H9 (cell line): Measurements from ENCODE around the gene CLIC1. TPM values are rescaled to one million over a fixed set of nuclear protein-coding genes. Genes with fewer than 3 reads are reported as not detected.

Experiments used
- DNase-seq: peaks from one replicate; pipeline ENCODE4 v3.0.0-alpha.2; 2017
- H2AFZ ChIP-seq: one replicate; pipeline ENCODE4 v1.6.1; 2013; ENCODE audit warnings: mild to moderate bottlenecking, low read length, control low read depth, moderate library complexity
- H2AK5ac ChIP-seq: 2 replicates; pipeline ENCODE4 v1.6.1; 2013; ENCODE audit warnings: low read length, control low read depth, mixed read lengths; ENCODE audit not compliant: insufficient read length
- H2BK120ac ChIP-seq: one replicate; pipeline ENCODE4 v1.6.1; 2013; ENCODE audit warnings: low read depth, mild to moderate bottlenecking, low read length, control low read depth, inconsistent platforms; ENCODE audit not compliant: poor library complexity, severe bottlenecking
- H2BK12ac ChIP-seq: 2 replicates; pipeline ENCODE4 v1.6.1; 2013; ENCODE audit warnings: low read length, control low read depth, mixed read lengths, low read depth; ENCODE audit not compliant: insufficient read length
- H2BK15ac ChIP-seq: 2 replicates; pipeline ENCODE4 v1.6.1; 2013; ENCODE audit warnings: low read depth, low read length, control low read depth
- H2BK20ac ChIP-seq: one replicate; pipeline ENCODE4 v1.6.1; 2013; ENCODE audit warnings: low read depth, mild to moderate bottlenecking, low read length, control low read depth, inconsistent platforms; ENCODE audit not compliant: poor library complexity, severe bottlenecking
- H2BK5ac ChIP-seq: 2 replicates; pipeline ENCODE4 v1.6.1; 2013; ENCODE audit warnings: low read length, control low read depth, mixed read lengths; ENCODE audit not compliant: insufficient read length
- H3K14ac ChIP-seq: 2 replicates; pipeline ENCODE4 v1.6.1; 2013; ENCODE audit warnings: low read length, control low read depth; ENCODE audit not compliant: insufficient read depth
- H3K18ac ChIP-seq: 2 replicates; pipeline ENCODE4 v1.6.1; 2013; ENCODE audit warnings: low read depth, mild to moderate bottlenecking, mixed read lengths, low read length, control low read depth; ENCODE audit not compliant: insufficient read length
- H3K23ac ChIP-seq: 2 replicates; pipeline ENCODE4 v1.6.1; 2013; ENCODE audit warnings: low read length, control low read depth, mixed read lengths, low read depth; ENCODE audit not compliant: insufficient read length
- H3K23me2 ChIP-seq: 2 replicates; pipeline ENCODE4 v1.6.1; 2013; ENCODE audit warnings: low read depth, mild to moderate bottlenecking, mixed read lengths, low read length, control low read depth; ENCODE audit not compliant: insufficient read length, poor library complexity, severe bottlenecking
- H3K27ac ChIP-seq: 2 replicates; pipeline ENCODE4 v1.5.1; 2013; ENCODE audit warnings: low read length, control low read depth, mixed read lengths, low read depth; ENCODE audit not compliant: insufficient read length
- H3K27me3 ChIP-seq: 2 replicates; pipeline ENCODE4 v1.6.1; 2013; ENCODE audit warnings: low read length, control low read depth, inconsistent platforms; ENCODE audit not compliant: insufficient read depth
- H3K4ac ChIP-seq: 2 replicates; pipeline ENCODE4 v1.6.1; 2013; ENCODE audit warnings: low read depth, mild to moderate bottlenecking, control low read depth, inconsistent platforms, low read length, moderate library complexity
- H3K4me1 ChIP-seq: 2 replicates; pipeline ENCODE4 v1.6.1; 2013; ENCODE audit warnings: low read length, control low read depth, inconsistent platforms; ENCODE audit not compliant: insufficient read depth
- H3K4me2 ChIP-seq: 2 replicates; pipeline ENCODE4 v1.6.1; 2013; ENCODE audit warnings: low read length, control low read depth, mixed read lengths; ENCODE audit not compliant: insufficient read length, insufficient read depth
- H3K56ac ChIP-seq: 2 replicates; pipeline ENCODE4 v1.6.1; 2013; ENCODE audit warnings: low read depth, mild to moderate bottlenecking, mixed read lengths, low read length, control low read depth; ENCODE audit not compliant: insufficient read length
- H3K79me1 ChIP-seq: 2 replicates; pipeline ENCODE4 v1.6.1; 2013; ENCODE audit warnings: low read depth, mild to moderate bottlenecking, moderate library complexity, low read length, control low read depth, inconsistent platforms; ENCODE audit not compliant: insufficient read depth, poor library complexity, severe bottlenecking
- H3K79me2 ChIP-seq: 2 replicates; pipeline ENCODE4 v1.6.1; 2013; ENCODE audit warnings: low read length, control low read depth, inconsistent platforms; ENCODE audit not compliant: insufficient read depth
- H3K9ac ChIP-seq: 2 replicates; pipeline ENCODE4 v1.6.1; 2013; ENCODE audit warnings: low read length, control low read depth, mixed read lengths; ENCODE audit not compliant: insufficient read length; ENCODE audit errors: extremely low read depth
- H3K9me3 ChIP-seq: one replicate; pipeline ENCODE4 v1.6.1; 2013; ENCODE audit warnings: low read depth, low read length, inconsistent platforms; ENCODE audit not compliant: control insufficient read depth
- H3T11ph ChIP-seq: one replicate; pipeline ENCODE4 v1.6.1; 2013; ENCODE audit warnings: mild to moderate bottlenecking, low read length, control low read depth, inconsistent platforms
- H4K20me1 ChIP-seq: one replicate; pipeline ENCODE4 v1.6.1; 2013; ENCODE audit not compliant: control insufficient read depth, insufficient read length, insufficient read depth
- H4K5ac ChIP-seq: 2 replicates; pipeline ENCODE4 v1.6.1; 2013; ENCODE audit warnings: low read depth, mild to moderate bottlenecking, mixed read lengths, low read length, control low read depth; ENCODE audit not compliant: insufficient read length
- H4K8ac ChIP-seq: replicated peaks from 2 replicates; pipeline ENCODE4 v1.6.1; 2013; ENCODE audit warnings: low read length, control low read depth, mixed read lengths, low read depth; ENCODE audit not compliant: insufficient read length
- H4K91ac ChIP-seq: 2 replicates; pipeline ENCODE4 v1.6.1; 2013; ENCODE audit warnings: low read depth, mild to moderate bottlenecking, moderate library complexity, mixed read lengths, low read length, control low read depth; ENCODE audit not compliant: insufficient read length
- H3K27ac Mint-ChIP-seq, 3 experiments: 2 replicates in 2 of 3; 3 replicates in 1 of 3; pipeline ENCODE4 v1.8.0; 2020 to 2021; ENCODE audit warnings: mixed read lengths in 3 of 3, mild to moderate bottlenecking in 1 of 3, moderate library complexity in 1 of 3
- H3K27me3 Mint-ChIP-seq: 2 replicates; pipeline ENCODE4 v1.8.0; 2021; ENCODE audit warnings: low read depth, mild to moderate bottlenecking, moderate library complexity, mixed read lengths
- H3K36me3 Mint-ChIP-seq, 3 experiments: 2 replicates in 2 of 3; 3 replicates in 1 of 3; pipeline ENCODE4 v1.8.0; 2020 to 2021; ENCODE audit warnings: low read depth in 3 of 3, mixed read lengths in 3 of 3; ENCODE audit not compliant: insufficient read depth in 1 of 3
- H3K4me1 Mint-ChIP-seq, 2 experiments: 2 replicates each; pipeline ENCODE4 v1.8.0; 2020; ENCODE audit warnings: mixed read lengths in 2 of 2
- H3K4me3 Mint-ChIP-seq, 2 experiments: 2 replicates in 1 of 2; 3 replicates in 1 of 2; pipeline ENCODE4 v1.8.0; 2020 to 2021; ENCODE audit warnings: mild to moderate bottlenecking in 2 of 2, mixed read lengths in 2 of 2, moderate library complexity in 1 of 2
- H3K9me3 Mint-ChIP-seq, 2 experiments: 2 replicates in 1 of 2; 3 replicates in 1 of 2; pipeline ENCODE4 v1.8.0; 2020; ENCODE audit warnings: mild to moderate bottlenecking in 2 of 2, mixed read lengths in 2 of 2, moderate library complexity in 1 of 2
- CTCF ChIP-seq: fragments of 200-600 bp; sonication (generic); conservative IDR thresholded peaks from 3 replicates; pipeline ENCODE4 v1.8.0; 2021; ENCODE audit warnings: antibody characterized with exemption, mild to moderate bottlenecking
- WGBS: extraction: QIAGEN DNeasy Blood & Tissue Kit; methylation state at CpG from one replicate; pipeline ENCODE4 v1.1.7; 2013; ENCODE audit warnings: missing lambda C conversion rate, low lambda C conversion rate, mixed read lengths; ENCODE audit not compliant: insufficient read length; ENCODE audit errors: extremely low coverage; 5-methylcytosine and 5-hydroxymethylcytosine counted together
- total RNA-seq: library from RNA; stranded (reverse); gene quantifications from 2 replicates; pipeline ENCODE4 v1.2.1, GENCODE V29; 2021

The CLIC1 gene
- total RNA-seq, 1 experiment from 2014 or later = 265 TPM

- no peaks in the 10 kb centered on the region for H4K20me1 ChIP-seq
Observed at GRCh38 chr6:31776989-31777666, 40.8 kb upstream of the CLIC1 start, which contains the start of gene VWA7. TSS of gene VWA7 (minus strand) at chr6:31777328. CDS start at chr6:31776779, 549 bp downstream.

More at GRCh38 chr6:31776989-31777666, 40.8 kb upstream of the CLIC1 start, which contains the start of gene VWA7:
- no peaks in the 10 kb centered on the region for H3K9me3 ChIP-seq
- H3K18ac ChIP-seq = no peak within 1 kb of the TSS
- no peak within 1 kb of the TSS for H2BK12ac ChIP-seq
- no peak within 1 kb of the TSS for H3K9ac ChIP-seq
- H3K27me3 Mint-ChIP-seq = no peaks in the 10 kb centered on the region
- no peak within 1 kb of the TSS for H2BK120ac ChIP-seq
- H4K8ac ChIP-seq = no peak within 1 kb of the TSS
- no peaks in the 10 kb centered on the region for H3K79me1 ChIP-seq
- H3K27me3 ChIP-seq = no peaks in the 10 kb centered on the region
- WGBS = no CpG with 5 or more reads among the region's 15 CpGs
- no peaks in the 10 kb centered on the region for H3K9me3 Mint-ChIP-seq
- no peak within 1 kb of the TSS for H2AFZ ChIP-seq
- peaks cover 24 to 45% (median 30%) of the 10 kb centered on the region in 3 experiments; a peak in 6 of 7 replicates for H3K36me3 Mint-ChIP-seq
- no peak within 1 kb of the TSS for H2BK5ac ChIP-seq
- H3K4me1 ChIP-seq = no peaks in the 10 kb centered on the region
- H4K91ac ChIP-seq = no peak within 1 kb of the TSS
- H3K79me2 ChIP-seq = no peaks in the 10 kb centered on the region
- no peak within 1 kb of the TSS for H3K27ac ChIP-seq
- H3K4ac ChIP-seq = no peak within 1 kb of the TSS
- no peak within 1 kb of the TSS for H2BK15ac ChIP-seq
- H3K14ac ChIP-seq = no peak within 1 kb of the TSS
- H3K27ac Mint-ChIP-seq = peak within 1 kb of the TSS in 2 of 3 experiments; percentile 52 to 61; a peak in 4 of 7 replicates
- H3K23ac ChIP-seq = no peak within 1 kb of the TSS
- H3K4me2 ChIP-seq = no peak within 1 kb of the TSS
- peaks cover 5 to 10% of the 10 kb centered on the region in 2 experiments; a peak in 3 of 4 replicates for H3K4me1 Mint-ChIP-seq
- H2AK5ac ChIP-seq = no peak within 1 kb of the TSS
- no peak within 1 kb of the TSS for H4K5ac ChIP-seq
- no peak for DNase-seq
- TF ChIP-seq CTCF = no peak
- H3K23me2 ChIP-seq = no peaks in the 10 kb centered on the region
- no peak within 1 kb of the TSS for H3K4me3 Mint-ChIP-seq
- H3K56ac ChIP-seq = no peak within 1 kb of the TSS
- no peak within 1 kb of the TSS for H3T11ph ChIP-seq
- H2BK20ac ChIP-seq = no peak within 1 kb of the TSS
